Activated effector memory CD4-positive, alpha-beta T cell treated with Interleukin-2 at 50 U/mL for 16 hours (primary cell): ENCODE results near the gene BABAM2.
"Not testable (repeated sequence)": the region's sequence is repeated elsewhere in the genome, so short reads cannot be mapped to it uniquely, and the experiment has no call there.

ENCODE experiments used
- DNase-seq: peaks from one replicate; pipeline ENCODE4 v3.0.0-alpha.2; 2020

BABAM2 gene

GRCh38 chr2:28321426-28321825 is 430.9 kb downstream of the BABAM2 start:
- DNase-seq, result no peak

GRCh38 chr2:28322051-28322450 is 431.5 kb downstream of the BABAM2 start:
- DNase-seq, result no peak

GRCh38 chr2:28322456-28322855 is 431.9 kb downstream of the BABAM2 start:
- DNase-seq, result no peak

GRCh38 chr2:28322981-28323396 is 432.5 kb downstream of the BABAM2 start:
- DNase-seq, result no peak

GRCh38 chr2:28325173-28325566 is 434.6 kb downstream of the BABAM2 start:
- DNase-seq, result no peak

GRCh38 chr2:28325567-28326468 is 435.3 kb downstream of the BABAM2 start:
- no peak for DNase-seq

- DNase-seq, result no peak
These were observed 435.9 kb downstream of the BABAM2 start for GRCh38 chr2:28326469-28326805.

GRCh38 chr2:28326881-28327505 is 436.5 kb downstream of the BABAM2 start:
- DNase-seq, result no peak

GRCh38 chr2:28327581-28327955 is 437.0 kb downstream of the BABAM2 start:
- no peak for DNase-seq

- no peak for DNase-seq
These were observed 437.7 kb downstream of the BABAM2 start for GRCh38 chr2:28327956-28328922.

GRCh38 chr2:28329184-28329583 is 438.7 kb downstream of the BABAM2 start:
- no peak for DNase-seq

- DNase-seq, result not testable (repeated sequence)
These were observed 440.2 kb downstream of the BABAM2 start for GRCh38 chr2:28330722-28331121.

GRCh38 chr2:28331797-28332196 is 441.3 kb downstream of the BABAM2 start:
- not testable (repeated sequence) for DNase-seq

GRCh38 chr2:28332696-28333095 is 442.2 kb downstream of the BABAM2 start:
- no peak for DNase-seq

- DNase-seq, result no peak
These were observed 443.3 kb downstream of the BABAM2 start for GRCh38 chr2:28333606-28334526.

GRCh38 chr2:28334527-28334894 is 444.0 kb downstream of the BABAM2 start:
- no peak for DNase-seq

- DNase-seq, result not testable (repeated sequence)
These were observed 444.7 kb downstream of the BABAM2 start for GRCh38 chr2:28335265-28335664.

GRCh38 chr2:28335666-28336065 is 445.1 kb downstream of the BABAM2 start:
- no peak for DNase-seq

- no peak for DNase-seq
These were observed 445.9 kb downstream of the BABAM2 start for GRCh38 chr2:28336264-28336980.

- no peak for DNase-seq
These were observed 446.6 kb downstream of the BABAM2 start for GRCh38 chr2:28336982-28337627.
